Forelimb muscle (tissue), 1 donor: ENCODE measurements around the gene PTBP1. TPM values are rescaled to one million over a fixed set of nuclear protein-coding genes. Genes with fewer than 3 reads are reported as not detected.

Source experiments
- DNase-seq: peaks from one replicate; pipeline ENCODE4 v3.0.0-alpha.2; 2013; ENCODE audit warnings: low read depth
- polyA plus RNA-seq: library from polyadenylated mRNA; unstranded; fragments of 120-200 nt; gene quantifications from one replicate; pipeline ENCODE4 v1.2.1, GENCODE V29; 2013; ENCODE audit not compliant: insufficient read length

PTBP1 gene
- polyA plus RNA-seq, 1 donor, result 101 TPM

DNA sequence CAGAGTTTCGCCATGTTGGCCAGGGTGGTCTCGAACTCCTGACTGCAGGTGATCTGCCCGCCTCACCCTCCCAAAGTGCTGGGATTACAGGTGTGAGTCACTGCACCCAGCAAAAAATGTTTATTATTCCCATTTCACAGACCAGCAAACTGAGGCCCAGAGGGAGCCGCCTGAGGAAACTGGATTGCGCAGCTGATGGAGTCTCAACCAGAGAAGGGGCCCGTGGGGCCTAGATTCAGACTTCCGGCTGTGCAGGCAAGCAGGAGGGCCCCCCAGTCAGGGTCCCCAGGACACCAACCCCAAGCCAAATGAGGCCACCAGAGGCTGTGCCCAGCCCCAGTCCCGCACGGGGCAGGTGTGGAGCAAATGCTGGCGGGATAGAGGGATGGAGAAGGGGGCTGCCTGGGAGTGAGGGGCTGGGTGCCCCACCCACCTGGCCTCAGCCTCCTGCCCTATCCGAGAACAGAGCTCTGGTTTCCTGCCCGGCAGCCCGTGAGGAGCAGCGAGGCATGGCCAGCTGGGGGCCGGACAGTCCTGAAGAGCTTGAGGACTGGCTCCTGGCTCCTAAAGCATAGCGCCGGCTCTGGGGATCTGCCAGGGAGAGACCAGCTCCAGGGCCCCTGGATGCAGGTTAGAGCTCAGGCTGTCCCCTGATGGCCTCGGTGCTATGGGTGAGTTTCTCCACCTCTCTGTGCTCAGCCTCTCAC is 24.4 kb upstream of the PTBP1 start:
- no peak for DNase-seq

GRCh38 chr19:776549-776948 is 20.7 kb upstream of the PTBP1 start:
- no peak for DNase-seq

DNA sequence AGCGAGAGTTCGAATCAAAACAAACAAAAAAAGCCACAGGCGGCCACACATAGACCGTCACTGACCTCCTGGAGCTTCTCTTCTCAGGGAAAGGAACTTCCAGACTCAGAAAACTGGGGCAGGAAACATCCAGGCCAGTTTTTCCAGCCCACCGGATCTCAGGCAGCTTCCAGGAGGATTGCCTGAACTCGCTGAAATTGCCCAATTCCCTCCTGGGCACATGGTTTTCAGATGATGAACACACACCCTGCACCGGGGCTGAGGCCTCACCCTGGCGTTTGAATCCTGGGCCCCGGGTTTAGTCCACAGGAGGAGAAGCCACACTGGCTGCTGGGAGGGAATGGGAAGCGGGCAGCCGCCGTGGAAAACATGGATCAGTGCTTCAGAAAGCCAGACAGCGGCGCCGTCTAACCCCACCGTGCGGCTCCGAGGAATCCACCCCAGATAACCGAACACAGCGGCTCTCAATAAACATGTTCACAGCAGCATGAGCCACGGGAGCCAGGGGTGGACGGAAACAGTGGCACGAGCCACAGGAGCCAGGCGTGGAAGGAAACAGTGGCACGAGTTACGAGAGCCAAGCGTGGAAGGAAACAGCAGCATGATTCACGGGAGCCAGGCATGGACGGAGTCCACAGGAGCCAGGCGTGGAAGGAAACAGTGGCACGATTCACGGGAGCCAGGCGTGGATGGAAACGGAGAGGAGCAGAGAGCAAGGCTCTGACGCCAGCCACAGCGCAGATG is 18.2 kb upstream of the PTBP1 start:
- no peak for DNase-seq

GRCh38 chr19:780935-781334 is 16.3 kb upstream of the PTBP1 start:
- no peak for DNase-seq

DNA sequence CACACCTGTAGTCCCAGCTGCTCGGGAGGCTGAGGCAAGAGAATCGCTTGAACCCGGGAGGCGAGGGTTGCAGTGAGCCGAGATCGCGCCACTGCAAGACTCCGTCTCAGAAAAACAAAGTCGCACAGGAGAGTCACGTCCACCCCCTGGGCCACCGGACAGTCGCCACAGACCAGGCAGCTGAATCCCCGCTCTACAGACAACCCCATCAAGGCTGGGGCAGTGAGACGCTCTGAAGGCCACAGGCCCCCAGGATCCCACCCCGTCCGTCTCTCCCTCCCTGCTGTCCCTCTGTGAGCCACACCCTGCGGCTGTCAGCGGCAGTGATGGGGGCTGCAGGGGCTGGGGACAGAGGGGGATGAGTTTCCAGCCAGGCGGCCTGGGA is 15.5 kb upstream of the PTBP1 start:
- no peak for DNase-seq

DNA sequence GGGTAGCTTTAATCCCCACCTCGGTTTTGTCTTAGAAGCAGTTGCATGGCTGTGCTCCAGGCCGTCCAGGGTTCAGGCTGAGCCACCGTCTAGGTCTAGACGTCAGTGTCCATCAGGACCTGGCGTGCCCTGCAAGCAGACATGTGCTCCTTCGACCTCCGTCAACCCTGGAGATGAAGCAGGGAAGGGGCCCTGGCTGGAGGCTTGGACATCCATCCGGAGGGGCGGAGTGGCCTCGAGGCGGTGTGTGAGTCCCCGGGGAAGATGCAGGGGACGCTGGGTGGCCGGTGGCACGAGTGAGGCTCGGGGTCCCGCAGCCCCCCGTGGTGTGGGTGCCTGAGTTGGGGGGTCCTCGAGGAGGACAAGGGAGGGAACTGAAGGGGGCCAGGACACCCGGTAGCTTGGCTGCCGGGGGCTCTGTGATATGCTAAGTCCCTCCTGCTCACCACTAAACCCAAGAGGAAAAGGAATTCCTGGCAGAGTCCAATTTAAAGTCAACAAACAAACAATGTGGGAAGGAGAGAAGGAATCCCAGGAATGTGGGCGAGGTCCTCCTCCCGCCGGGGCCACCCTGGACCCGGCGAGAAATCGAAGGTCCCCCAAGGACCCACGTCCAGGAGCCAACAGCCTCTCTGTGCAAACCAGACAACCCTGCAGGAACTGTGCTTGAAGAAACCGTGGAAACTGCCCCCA is 14.9 kb upstream of the PTBP1 start:
- no peak for DNase-seq

GRCh38 chr19:782878-783668 is 14.2 kb upstream of the PTBP1 start:
- DNase-seq, result no peak

GRCh38 chr19:784541-784940 is 12.7 kb upstream of the PTBP1 start:
- DNase-seq, result no peak

DNA sequence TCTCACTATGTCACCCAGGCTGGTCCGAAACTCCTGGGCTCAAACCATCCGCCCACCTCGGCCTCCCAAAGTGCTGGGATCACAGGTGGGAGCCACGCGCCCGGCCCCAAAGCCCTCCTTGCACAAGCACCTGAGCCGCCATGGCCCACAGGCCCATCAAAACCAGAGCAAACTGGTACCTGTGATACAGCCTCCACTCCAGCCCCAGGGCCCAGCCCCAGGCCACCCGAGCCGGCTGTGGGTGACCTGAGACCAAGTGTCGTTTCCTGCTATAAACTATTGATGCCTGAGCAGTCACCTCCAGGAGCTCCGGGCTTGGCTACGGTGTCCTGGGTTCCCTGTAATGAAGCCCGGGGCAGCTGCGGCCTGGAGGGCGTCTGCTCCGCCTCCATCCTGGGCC is 9.7 kb upstream of the PTBP1 start:
- DNase-seq, result no peak

GRCh38 chr19:788686-788982 is 8.6 kb upstream of the PTBP1 start:
- no peak for DNase-seq

- no peak for DNase-seq
Measured at GRCh38 chr19:788983-789700, 8.1 kb upstream of the PTBP1 start.

- DNase-seq, result no peak
Measured at GRCh38 chr19:789701-790060, 7.6 kb upstream of the PTBP1 start.

GRCh38 chr19:791007-791566 is 6.2 kb upstream of the PTBP1 start:
- DNase-seq, result no peak

DNA sequence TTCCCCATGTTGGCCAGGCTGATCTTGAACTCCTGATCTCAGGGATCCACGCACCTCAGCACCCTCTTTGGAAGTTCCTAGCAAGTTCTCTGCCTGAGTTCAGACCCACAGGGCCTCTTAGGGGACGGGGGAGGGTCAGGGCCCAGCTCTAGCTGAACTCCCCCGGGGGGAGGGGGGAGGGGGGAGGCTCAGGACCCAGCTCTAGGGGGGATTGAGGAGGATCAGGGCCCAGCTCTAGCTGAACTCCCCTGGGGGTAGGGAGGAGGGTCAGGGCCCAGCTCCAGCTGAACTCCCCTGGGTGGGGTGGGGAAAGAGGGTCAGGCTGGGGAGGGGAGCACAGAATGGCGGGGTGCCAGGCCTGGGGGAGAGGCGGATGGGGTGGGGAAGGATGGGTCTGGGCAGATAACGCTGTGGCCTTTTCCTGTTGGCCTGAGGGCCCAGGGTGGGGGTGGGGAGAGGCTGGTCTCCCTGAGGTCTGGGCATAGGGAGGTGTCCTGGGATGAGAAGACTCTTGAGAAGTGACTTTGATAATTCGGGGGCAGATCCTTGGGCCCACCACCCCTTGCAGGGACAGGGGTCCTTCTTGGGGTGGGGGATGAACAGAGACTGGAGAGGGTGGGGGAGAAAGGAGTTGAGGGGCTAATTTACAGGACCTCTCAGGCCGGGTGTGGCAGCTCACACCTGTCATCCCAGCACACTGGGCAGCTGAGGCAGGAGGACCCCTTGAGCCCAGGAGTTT is 5.5 kb upstream of the PTBP1 start:
- DNase-seq, result no peak

DNA sequence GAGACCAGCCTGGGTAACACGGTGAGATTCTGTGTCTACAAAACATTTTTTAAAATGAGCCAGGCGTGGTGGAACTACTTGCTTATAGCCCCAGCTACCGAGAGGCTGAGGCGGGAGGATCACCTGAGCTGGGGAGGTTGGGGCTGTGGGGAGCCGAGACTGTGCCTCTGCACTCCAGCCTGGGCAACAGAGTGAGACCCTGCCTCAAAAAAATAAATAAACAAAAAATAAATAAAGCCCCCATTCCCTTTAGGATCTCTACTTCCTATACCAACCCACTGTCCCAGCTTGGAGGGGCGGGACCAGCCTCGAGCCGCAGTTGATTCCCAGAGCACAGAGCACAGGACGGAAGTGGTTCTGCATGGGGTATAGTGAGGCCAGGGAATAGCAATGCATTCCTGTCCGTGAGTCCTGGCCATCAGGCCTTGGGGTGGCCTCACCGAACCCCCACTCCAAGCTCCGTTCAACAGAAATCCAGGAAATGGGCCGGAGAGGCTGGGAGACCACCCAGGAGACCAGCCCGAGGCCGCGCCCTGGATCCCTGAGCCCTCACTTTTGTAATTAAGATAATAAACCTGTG is 4.9 kb upstream of the PTBP1 start:
- no peak for DNase-seq

GRCh38 chr19:793806-794205 is 3.4 kb upstream of the PTBP1 start:
- no peak for DNase-seq

GRCh38 chr19:795073-795611 is 2.1 kb upstream of the PTBP1 start:
- DNase-seq, result no peak

DNA sequence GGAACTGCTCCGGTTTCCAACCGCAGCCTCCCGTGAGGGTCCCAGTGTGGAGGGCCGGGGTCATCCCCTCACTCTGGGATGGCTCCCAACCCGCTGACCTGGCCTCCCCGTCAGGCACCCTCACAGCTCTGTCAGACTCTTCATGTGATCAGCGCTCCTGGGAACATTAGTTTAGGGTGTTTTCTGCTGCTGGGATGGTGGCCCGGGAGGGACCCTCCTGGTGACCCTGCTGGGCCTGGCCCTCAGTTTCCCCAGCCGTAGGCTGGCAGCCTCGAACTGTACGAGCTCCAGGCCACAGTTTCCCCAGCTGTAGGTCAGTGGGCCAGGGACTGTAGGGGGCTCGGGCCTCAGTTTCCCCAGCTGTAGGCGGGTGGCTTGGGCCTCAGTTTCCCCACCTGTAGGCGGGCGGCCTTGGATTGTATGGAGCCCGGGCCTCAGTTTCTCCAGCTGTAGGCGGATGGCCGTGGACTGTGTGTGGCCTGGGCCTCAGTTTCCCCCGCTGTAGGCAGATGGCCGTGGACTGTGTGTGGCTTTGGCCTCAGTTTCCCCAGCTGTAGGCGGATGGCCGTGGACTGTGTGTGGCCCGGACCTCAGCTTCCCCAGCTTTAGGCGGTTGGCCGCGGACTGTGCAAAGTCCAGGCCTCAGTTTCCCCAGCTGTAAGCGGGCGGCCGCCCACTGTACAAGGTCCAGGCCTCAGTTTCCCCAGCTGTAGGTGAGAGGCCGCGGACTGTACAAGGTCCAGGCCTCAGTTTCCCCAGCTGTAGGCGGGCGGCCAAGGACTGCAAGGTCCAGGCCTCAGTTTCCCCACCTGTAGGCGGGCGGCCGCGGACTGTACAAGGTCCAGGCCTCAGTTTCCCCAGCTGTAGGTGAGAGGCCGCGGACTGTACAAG is 1.3 kb upstream of the PTBP1 start:
- DNase-seq, result no peak
